HEK293T (cell line): Measurements from ENCODE around the gene LARGE1.

Experiments
- BHLHE40 ChIP-seq: fragments of 450-650 bp; IDR thresholded peaks from 2 replicates; pipeline ENCODE4 v1.6.1; 2016; ENCODE audit warnings: mild to moderate bottlenecking, moderate library complexity, borderline replicate concordance
- CTBP1 ChIP-seq: fragments of 450-650 bp; IDR thresholded peaks from 2 replicates; pipeline ENCODE4 v1.6.1; 2016; ENCODE audit warnings: borderline replicate concordance
- ELF4 ChIP-seq: fragments of 450-650 bp; IDR thresholded peaks from 2 replicates; pipeline ENCODE4 v1.6.1; 2017; ENCODE audit warnings: antibody characterized with exemption
- HDGF ChIP-seq: fragments of 450-650 bp; IDR thresholded peaks from 2 replicates; pipeline ENCODE4 v1.6.1; 2017; ENCODE audit warnings: antibody characterized with exemption, borderline replicate concordance
- LEF1 ChIP-seq: fragments of 450-650 bp; IDR thresholded peaks from 2 replicates; pipeline ENCODE4 v1.6.1; 2017; ENCODE audit warnings: mild to moderate bottlenecking, borderline replicate concordance
- SP1 ChIP-seq: fragments of 450-650 bp; IDR thresholded peaks from 2 replicates; pipeline ENCODE4 v1.6.1; 2017
- TARDBP ChIP-seq: fragments of 450-650 bp; IDR thresholded peaks from 2 replicates; pipeline ENCODE4 v1.6.1; 2016

GRCh38 chr22:33657670-33658069 lies 262.6 kb downstream of the LARGE1 start:
- no peak for TF ChIP-seq HDGF
- no peak for TF ChIP-seq BHLHE40
- no peak for TF ChIP-seq LEF1
- no peak for TF ChIP-seq CTBP1
- TF ChIP-seq SP1, result no peak
- no peak for TF ChIP-seq TARDBP
- no peak for TF ChIP-seq ELF4
